Osteoblast (primary cell): ENCODE measurements around the gene KRT15. TPM values are rescaled to one million over a fixed set of nuclear protein-coding genes. Genes with fewer than 3 reads are reported as not detected.

Experiments
- DNase-seq: peaks from one replicate; pipeline ENCODE4 v3.0.0; 2011; ENCODE audit warnings: low spot score, mixed read lengths; ENCODE audit not compliant: insufficient read length; ENCODE audit errors: missing footprints
- H2AFZ ChIP-seq: 2 replicates; pipeline ENCODE4 v1.6.0; 2011; ENCODE audit warnings: mild to moderate bottlenecking, low read length
- H3K27ac ChIP-seq: 2 replicates; pipeline ENCODE4 v1.5.1; 2011; ENCODE audit warnings: mild to moderate bottlenecking, low read depth, low read length, moderate library complexity
- H3K27me3 ChIP-seq: 2 replicates; pipeline ENCODE4 v1.6.0; 2012; ENCODE audit warnings: mild to moderate bottlenecking, control low read depth, inconsistent platforms, low read length, moderate library complexity; ENCODE audit not compliant: insufficient read depth
- H3K36me3 ChIP-seq: 2 replicates; pipeline ENCODE4 v1.5.1; 2011; ENCODE audit warnings: mild to moderate bottlenecking, low read length, control low read depth, moderate library complexity; ENCODE audit not compliant: insufficient read depth
- H3K4me1 ChIP-seq: 2 replicates; pipeline ENCODE4 v1.5.1; 2011; ENCODE audit warnings: mild to moderate bottlenecking, low read length, control low read depth, moderate library complexity; ENCODE audit not compliant: insufficient read depth
- H3K4me2 ChIP-seq: 2 replicates; pipeline ENCODE4 v1.6.0; 2011; ENCODE audit warnings: mild to moderate bottlenecking, low read length; ENCODE audit not compliant: insufficient read depth
- H3K4me3 ChIP-seq: fragments of 200-600 bp; sonication (generic); 3 replicates; pipeline ENCODE4 v1.5.1; 2012; ENCODE audit warnings: mild to moderate bottlenecking, low read length, inconsistent platforms; ENCODE audit not compliant: insufficient read depth
- H3K79me2 ChIP-seq: 2 replicates; pipeline ENCODE4 v1.6.0; 2012; ENCODE audit warnings: mild to moderate bottlenecking, low read length, control low read depth, inconsistent platforms; ENCODE audit not compliant: insufficient read depth
- H3K9me3 ChIP-seq: 2 replicates; pipeline ENCODE4 v1.5.1; 2011; ENCODE audit warnings: low read depth, low read length, control low read depth
- H4K20me1 ChIP-seq: 2 replicates; pipeline ENCODE4 v1.6.0; 2012; ENCODE audit warnings: mild to moderate bottlenecking, low read length, control low read depth; ENCODE audit not compliant: insufficient read depth
- total RNA-seq: library from RNA; depleted of rRNA; stranded (reverse); fragments of >200 nt; gene quantifications from 2 replicates; pipeline ENCODE4 v1.2.3, GENCODE V29; 2012
- TF ChIP-seq, protein P1 (sequence below): IDR thresholded peaks from 2 replicates; pipeline ENCODE4 v1.5.1; 2011; ENCODE audit warnings: mild to moderate bottlenecking, low read depth, low read length, moderate library complexity; ENCODE audit errors: extremely low read depth

The KRT15 gene
- total RNA-seq, 1 donor = 0.72 TPM

DNA sequence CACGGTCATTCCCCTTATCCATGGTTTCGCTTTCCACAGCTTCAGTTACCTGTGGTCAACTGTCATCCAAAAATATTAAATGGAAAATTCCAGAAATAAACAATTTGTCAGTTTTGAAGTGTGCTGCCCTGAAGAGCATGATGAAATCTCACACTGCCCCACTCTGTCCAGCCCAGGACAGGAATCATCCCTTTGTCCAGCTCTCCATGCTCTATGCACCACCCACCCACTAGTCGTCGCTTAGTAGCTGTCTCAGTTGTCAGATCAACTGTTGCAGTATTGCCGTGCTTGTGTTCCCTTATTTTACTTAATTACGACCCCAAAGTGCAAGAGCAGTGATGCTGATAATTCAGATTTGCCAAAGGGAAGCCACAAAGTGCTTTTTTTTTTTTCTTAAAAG is 42.9 kb upstream of the KRT15 start:
- H3K79me2 ChIP-seq = no peaks in the 10 kb centered on the region
- H3K27ac ChIP-seq = no peak overlapping the region
- H3K36me3 ChIP-seq = no peaks in the 10 kb centered on the region
- no peak overlapping the region for H3K4me2 ChIP-seq
- no peaks in the 10 kb centered on the region for H4K20me1 ChIP-seq
- TF ChIP-seq, protein P1, sequence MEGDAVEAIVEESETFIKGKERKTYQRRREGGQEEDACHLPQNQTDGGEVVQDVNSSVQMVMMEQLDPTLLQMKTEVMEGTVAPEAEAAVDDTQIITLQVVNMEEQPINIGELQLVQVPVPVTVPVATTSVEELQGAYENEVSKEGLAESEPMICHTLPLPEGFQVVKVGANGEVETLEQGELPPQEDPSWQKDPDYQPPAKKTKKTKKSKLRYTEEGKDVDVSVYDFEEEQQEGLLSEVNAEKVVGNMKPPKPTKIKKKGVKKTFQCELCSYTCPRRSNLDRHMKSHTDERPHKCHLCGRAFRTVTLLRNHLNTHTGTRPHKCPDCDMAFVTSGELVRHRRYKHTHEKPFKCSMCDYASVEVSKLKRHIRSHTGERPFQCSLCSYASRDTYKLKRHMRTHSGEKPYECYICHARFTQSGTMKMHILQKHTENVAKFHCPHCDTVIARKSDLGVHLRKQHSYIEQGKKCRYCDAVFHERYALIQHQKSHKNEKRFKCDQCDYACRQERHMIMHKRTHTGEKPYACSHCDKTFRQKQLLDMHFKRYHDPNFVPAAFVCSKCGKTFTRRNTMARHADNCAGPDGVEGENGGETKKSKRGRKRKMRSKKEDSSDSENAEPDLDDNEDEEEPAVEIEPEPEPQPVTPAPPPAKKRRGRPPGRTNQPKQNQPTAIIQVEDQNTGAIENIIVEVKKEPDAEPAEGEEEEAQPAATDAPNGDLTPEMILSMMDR = no peak
- H3K4me1 ChIP-seq = peaks cover 12% of the 10 kb centered on the region
- peaks cover 41% of the 10 kb centered on the region for H3K27me3 ChIP-seq
- no peak overlapping the region for H3K4me3 ChIP-seq
- H3K9me3 ChIP-seq = no peaks in the 10 kb centered on the region
- DNase-seq = no peak
- H2AFZ ChIP-seq = no peak overlapping the region

DNA sequence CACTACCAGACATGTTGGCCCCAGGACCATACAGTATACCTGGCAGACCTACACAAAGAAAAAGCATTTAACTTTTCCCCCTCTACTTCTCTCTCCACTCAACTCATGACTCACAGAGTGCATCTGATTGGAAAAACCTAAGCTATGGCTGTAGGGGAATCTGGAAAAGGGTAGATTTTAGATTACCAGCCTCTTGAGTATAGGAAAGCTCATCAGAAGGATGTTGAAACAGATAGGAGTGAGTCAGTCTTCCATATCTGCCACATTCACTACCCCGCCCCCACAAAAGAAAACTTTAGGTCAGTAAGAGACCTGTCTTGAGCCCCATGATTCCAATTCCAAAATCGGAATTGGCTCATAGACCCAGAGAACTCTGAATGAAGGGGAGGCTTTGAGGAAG is 40.9 kb upstream of the KRT15 start:
- Histone ChIP-seq H3K4me1 (peaks cover 12% of the 10 kb centered on the region), H3K27me3 (peaks cover 32% of the 10 kb centered on the region), H3K4me2 (no peak overlapping the region), H3K9me3 (no peaks in the 10 kb centered on the region), H3K36me3 (no peaks in the 10 kb centered on the region), H3K79me2 (no peaks in the 10 kb centered on the region), H4K20me1 (no peaks in the 10 kb centered on the region), H2AFZ (no peak overlapping the region), H3K4me3 (no peak overlapping the region), H3K27ac (no peak overlapping the region)
- TF ChIP-seq, protein P1 = no peak
- no peak for DNase-seq

DNA sequence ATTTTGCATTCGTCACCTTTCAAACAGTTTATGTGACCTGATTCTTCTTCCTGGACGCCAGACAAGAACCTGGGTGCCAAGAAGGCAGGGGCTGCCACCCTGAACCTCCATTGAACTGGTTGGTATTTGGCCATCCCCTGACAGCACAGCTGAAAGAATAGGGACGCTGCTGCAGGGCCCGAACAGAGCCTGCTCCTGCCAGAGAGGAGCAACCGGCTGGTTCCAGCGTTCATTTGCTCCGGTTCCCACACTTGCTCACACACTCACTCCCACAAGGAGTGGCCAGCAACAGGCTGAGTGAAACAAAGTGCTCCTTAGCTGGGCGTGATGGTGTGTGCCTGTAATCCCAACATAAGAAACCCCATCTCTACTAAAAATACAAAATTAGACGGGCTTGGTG is 38.2 kb upstream of the KRT15 start:
- Histone ChIP-seq H3K9me3 (no peaks in the 10 kb centered on the region), H4K20me1 (no peaks in the 10 kb centered on the region), H3K4me3 (no peak overlapping the region), H3K27me3 (peaks cover 15% of the 10 kb centered on the region), H3K36me3 (no peaks in the 10 kb centered on the region), H3K27ac (no peak overlapping the region), H2AFZ (no peak overlapping the region), H3K4me1 (peaks cover 19% of the 10 kb centered on the region), H3K4me2 (no peak overlapping the region), H3K79me2 (no peaks in the 10 kb centered on the region)
- no peak for DNase-seq
- TF ChIP-seq, protein P1 = no peak

DNA sequence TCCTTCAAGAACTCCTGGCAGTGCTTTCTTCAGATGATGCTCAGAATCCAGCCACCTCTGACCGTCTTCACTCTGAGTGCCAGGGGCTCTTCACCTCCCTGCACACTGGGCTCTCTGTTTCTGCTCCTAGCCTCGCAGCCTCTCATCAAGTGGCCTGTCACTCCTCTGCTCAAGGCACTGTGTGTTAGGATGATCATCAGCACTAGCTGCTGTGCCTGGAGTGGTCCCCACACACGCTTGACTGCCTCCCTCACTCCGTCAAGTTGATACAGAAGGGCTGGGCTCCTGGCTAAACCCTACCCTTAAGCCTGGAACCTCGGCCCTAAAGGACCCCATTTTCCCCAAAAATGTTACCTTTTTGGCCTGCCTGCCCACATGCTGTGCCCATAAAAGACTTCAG is 37.6 kb upstream of the KRT15 start:
- Histone ChIP-seq H3K4me1 (peaks cover 22% of the 10 kb centered on the region), H3K9me3 (no peaks in the 10 kb centered on the region), H3K27me3 (peaks cover 15% of the 10 kb centered on the region), H4K20me1 (no peaks in the 10 kb centered on the region), H2AFZ (no peak overlapping the region), H3K36me3 (no peaks in the 10 kb centered on the region), H3K4me3 (no peak overlapping the region), H3K79me2 (no peaks in the 10 kb centered on the region), H3K27ac (no peak overlapping the region), H3K4me2 (no peak overlapping the region)
- no peak for DNase-seq
- TF ChIP-seq, protein P1 = no peak
